RWPE1 (cell line): Measurements from ENCODE around the gene CD3D.

Source experiments
- CTCF ChIA-PET: fragments of 350-600 bp; sonication (Branson Sonifier 250); formaldehyde crosslinking; extraction: SDS; loops from one replicate; lab custom pipeline; 2021; lab: Yijun Ruan, JAX
- POLR2A ChIA-PET: fragments of 400-600 bp; formaldehyde crosslinking; extraction: SDS; loops from one replicate; lab custom pipeline; 2020; ENCODE audit warnings: antibody characterized with exemption; ENCODE audit not compliant: low non-redundant PET; lab: Yijun Ruan, JAX
- DNase-seq: peaks from one replicate; pipeline ENCODE4 v3.0.0; 2012; ENCODE audit warnings: low spot score
- H3K27ac ChIP-seq: fragments of 450-650 bp; 2 replicates; pipeline ENCODE4 v1.5.1; 2017
- CTCF ChIP-seq: fragments of 450-650 bp; conservative IDR thresholded peaks from 2 replicates; pipeline ENCODE4 v1.5.1; 2017; ENCODE audit warnings: low read depth, mild to moderate bottlenecking

Gene CD3D

DNA sequence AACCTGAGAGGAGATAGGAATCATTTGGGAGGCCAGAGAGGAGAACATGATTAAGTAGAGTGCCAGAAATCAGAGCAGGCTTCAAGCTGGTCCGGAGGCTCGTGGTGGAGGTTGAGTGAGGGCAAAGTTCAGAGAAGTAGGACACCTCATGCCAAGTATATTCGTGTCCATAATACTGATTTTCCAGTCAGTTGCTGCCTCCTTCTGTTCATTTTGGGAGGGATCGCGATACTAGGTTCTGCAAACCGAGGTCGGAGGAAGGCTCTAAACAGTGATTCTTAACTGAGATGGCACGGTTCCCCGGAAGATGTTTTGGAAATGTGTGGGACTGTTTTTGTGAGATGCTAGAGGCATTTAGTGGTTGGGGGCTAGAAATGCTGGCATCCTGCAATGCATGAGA is 51.6 kb downstream of the CD3D start:
- peak; percentile 46 for TF ChIP-seq CTCF
- H3K27ac ChIP-seq: no peak overlapping the region
- POLR2A ChIA-PET: no interaction called here
- peak; percentile 62 for DNase-seq
- CTCF ChIA-PET: interaction anchor here (0.6 to 2.0 kb wide), 8 partner anchors 9 to 120 kb away, joined by 3 to 13 read pairs (median 4); partner anchors contain the start of gene MPZL3

GRCh38 chr11:118289401-118289800 is 53.1 kb downstream of the CD3D start:
- no peak overlapping the region for H3K27ac ChIP-seq
- POLR2A ChIA-PET: no interaction called here
- no peak for DNase-seq
- CTCF ChIA-PET: interaction anchor here (0.7 kb wide), 1 partner anchor 25 kb away, joined by 3 read pairs; the partner anchor contains the start of gene MPZL2
- TF ChIP-seq CTCF: no peak
